Calu3 (cell line): ENCODE data around the gene IRF2. TPM values are rescaled to one million over a fixed set of nuclear protein-coding genes. Genes with fewer than 3 reads are reported as not detected.

Experiments
- BruUV-seq: library from RNA; stranded (reverse); fragments of 400-500 nt; replicated peaks from 2 replicates; lab custom pipeline; 2021; lab: Mats Ljungman, UMichigan
- CTCF ChIA-PET: fragments of 300-600 bp; sonication (Branson Sonifier 250); formaldehyde crosslinking; loops from one replicate; lab custom pipeline; 2022; ENCODE audit warnings: antibody characterized with exemption; lab: Charles Lee
- DNase-seq: peaks from one replicate; pipeline ENCODE4 v3.0.0; 2022
- H3K27ac Mint-ChIP-seq: one replicate; pipeline ENCODE4 v1.8.0; 2022; ENCODE audit warnings: mixed read lengths; ENCODE audit not compliant: unreplicated experiment
- H3K27me3 Mint-ChIP-seq: one replicate; pipeline ENCODE4 v1.8.0; 2022; ENCODE audit warnings: mixed read lengths; ENCODE audit not compliant: unreplicated experiment
- H3K36me3 Mint-ChIP-seq: one replicate; pipeline ENCODE4 v1.8.0; 2022; ENCODE audit warnings: mild to moderate bottlenecking, moderate library complexity, mixed read lengths; ENCODE audit not compliant: insufficient read depth, unreplicated experiment
- H3K4me1 Mint-ChIP-seq: one replicate; pipeline ENCODE4 v1.8.0; 2022; ENCODE audit warnings: mild to moderate bottlenecking, low read depth, mixed read lengths; ENCODE audit not compliant: unreplicated experiment
- H3K4me3 Mint-ChIP-seq: one replicate; pipeline ENCODE4 v1.8.0; 2022; ENCODE audit warnings: mild to moderate bottlenecking, low read depth, moderate library complexity, mixed read lengths; ENCODE audit not compliant: unreplicated experiment
- H3K9me3 Mint-ChIP-seq: one replicate; pipeline ENCODE4 v1.8.0; 2022; ENCODE audit warnings: low read depth, mixed read lengths; ENCODE audit not compliant: unreplicated experiment
- CTCF ChIP-seq: fragments of 200-600 bp; IDR thresholded peaks from one replicate; pipeline ENCODE4 v1.8.0; 2022; ENCODE audit warnings: antibody characterized with exemption; ENCODE audit not compliant: unreplicated experiment
- intact Hi-C: fragments of 100-400 bp; cut with micrococcal nuclease; formaldehyde crosslinking; loops from one replicate; pipeline ENCODE4 v1.10.0; 2022; ENCODE audit not compliant: unreplicated experiment
- total RNA-seq: library from RNA; stranded (reverse); gene quantifications from 2 replicates; pipeline ENCODE4 v1.2.3, GENCODE V29; 2022

IRF2 gene
- total RNA-seq, 1 experiment from 2014 or later = 27.3 TPM

DNA sequence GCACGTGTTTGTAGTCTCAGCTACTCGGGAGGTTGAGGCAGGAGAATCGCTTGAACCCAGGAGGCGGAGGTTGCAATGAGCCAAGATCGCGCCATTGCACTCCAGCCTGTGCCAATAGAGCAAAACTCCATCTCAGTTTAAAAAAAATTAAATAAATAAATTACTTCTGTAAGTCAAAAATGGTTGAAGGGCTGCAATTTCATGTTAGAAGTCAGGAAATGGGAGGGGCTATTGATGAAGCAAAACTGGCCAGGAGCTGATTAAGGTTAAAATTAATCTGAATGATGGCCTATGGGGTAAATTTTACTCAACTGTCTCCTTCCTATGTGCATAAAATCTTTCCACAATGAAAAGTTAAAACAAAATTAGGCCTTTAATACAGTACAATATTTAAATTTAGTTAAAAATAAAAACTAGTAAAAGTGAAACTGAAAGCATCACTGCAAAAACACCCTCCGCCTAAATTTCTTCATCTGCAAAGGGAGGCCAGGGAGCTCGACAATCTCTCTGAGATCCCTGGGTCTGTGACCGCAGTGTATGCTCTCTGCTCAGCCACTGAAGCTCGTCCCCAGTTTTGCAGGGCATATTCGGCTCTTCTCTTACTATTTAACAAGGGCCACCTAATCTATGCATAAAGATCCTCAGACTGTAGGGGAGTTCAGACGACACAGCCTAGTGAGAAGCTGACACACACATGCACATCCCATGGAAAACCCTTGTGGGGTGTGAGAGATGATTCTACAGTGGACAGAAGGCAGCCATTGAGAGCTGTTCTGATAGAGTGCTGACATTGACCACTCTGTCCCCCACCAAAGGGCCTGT, 57.2 kb downstream of the IRF2 start:
- no TSS peak for BruUV-seq
- no peaks in the 10 kb centered on the region for H3K27me3 Mint-ChIP-seq
- H3K4me1 Mint-ChIP-seq = peaks cover 11% of the 10 kb centered on the region
- no peak overlapping the region for H3K4me3 Mint-ChIP-seq
- TF ChIP-seq CTCF = no peak
- no peak overlapping the region for H3K27ac Mint-ChIP-seq
- intact Hi-C loops = no loop called here
- CTCF ChIA-PET = no interaction called here
- no peak for DNase-seq
- no peaks in the 10 kb centered on the region for H3K9me3 Mint-ChIP-seq
- H3K36me3 Mint-ChIP-seq = peaks cover 11% of the 10 kb centered on the region

DNA sequence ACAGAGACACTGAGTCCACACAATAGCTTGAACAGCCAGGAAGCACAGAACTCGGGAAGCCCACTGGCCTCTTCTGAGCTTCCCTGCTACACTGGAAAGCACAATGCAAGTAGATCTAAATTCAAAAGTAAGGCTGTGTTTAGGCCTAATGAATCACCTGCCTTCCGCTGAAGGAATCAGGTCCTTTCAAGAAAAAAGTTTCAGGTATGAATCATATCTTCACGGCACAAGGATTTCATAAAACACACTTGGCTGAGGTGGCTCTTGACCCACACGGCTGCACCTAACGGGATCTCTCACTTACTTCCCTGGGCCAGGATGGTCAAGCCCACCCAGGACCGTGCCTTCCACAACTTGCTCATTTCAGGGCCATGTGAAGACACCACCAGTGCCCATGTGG, 59.3 kb downstream of the IRF2 start:
- H3K27me3 Mint-ChIP-seq = no peaks in the 10 kb centered on the region
- peaks cover 11% of the 10 kb centered on the region for H3K4me1 Mint-ChIP-seq
- no peak overlapping the region for H3K4me3 Mint-ChIP-seq
- CTCF ChIA-PET = no interaction called here
- no TSS peak for BruUV-seq
- H3K9me3 Mint-ChIP-seq = no peaks in the 10 kb centered on the region
- no peak overlapping the region for H3K27ac Mint-ChIP-seq
- intact Hi-C loops = no loop called here
- H3K36me3 Mint-ChIP-seq = peaks cover 16% of the 10 kb centered on the region
- no peak for DNase-seq
- no peak for TF ChIP-seq CTCF

GRCh38 chr4:184413261-184414046, 60.9 kb downstream of the IRF2 start:
- H3K27me3 Mint-ChIP-seq = no peaks in the 10 kb centered on the region
- TF ChIP-seq CTCF = no peak
- H3K4me3 Mint-ChIP-seq = no peak overlapping the region
- H3K4me1 Mint-ChIP-seq = peaks cover 11% of the 10 kb centered on the region
- CTCF ChIA-PET = no interaction called here
- peaks cover 27% of the 10 kb centered on the region for H3K36me3 Mint-ChIP-seq
- no TSS peak for BruUV-seq
- intact Hi-C loops = no loop called here
- no peak for DNase-seq
- H3K27ac Mint-ChIP-seq = peak overlapping the region; percentile 40
- H3K9me3 Mint-ChIP-seq = no peaks in the 10 kb centered on the region

GRCh38 chr4:184410748-184411147, 63.6 kb downstream of the IRF2 start:
- H3K27ac Mint-ChIP-seq = no peak overlapping the region
- H3K36me3 Mint-ChIP-seq = peaks cover 20% of the 10 kb centered on the region
- no TSS peak for BruUV-seq
- no peak for DNase-seq
- no peaks in the 10 kb centered on the region for H3K9me3 Mint-ChIP-seq
- CTCF ChIA-PET = no interaction called here
- TF ChIP-seq CTCF = no peak
- H3K4me1 Mint-ChIP-seq = no peaks in the 10 kb centered on the region
- H3K4me3 Mint-ChIP-seq = no peak overlapping the region
- H3K27me3 Mint-ChIP-seq = no peaks in the 10 kb centered on the region
- intact Hi-C loops = no loop called here
